Panc1 (cell line): ENCODE data around the gene HOXA11. TPM values are rescaled to one million over a fixed set of nuclear protein-coding genes. Genes with fewer than 3 reads are reported as not detected.

Experiments used
- ATAC-seq: fragments of 200-7000 bp; cut with Tn5 transposase; 2 replicates; pipeline ENCODE4 v1.9.1; 2020; ENCODE audit warnings: mild to moderate bottlenecking, moderate library complexity
- BruUV-seq: library from RNA; stranded (reverse); fragments of 400-500 nt; replicated peaks from 2 replicates; lab custom pipeline; 2021; lab: Mats Ljungman, UMichigan
- CTCF ChIA-PET: fragments of 300-600 bp; sonication (Branson Sonifier 250); formaldehyde crosslinking; loops from one replicate; lab custom pipeline; 2022; ENCODE audit warnings: antibody characterized with exemption; lab: Charles Lee
- POLR2A ChIA-PET: fragments of 300-600 bp; sonication (Branson Sonifier 250); formaldehyde crosslinking; loops from one replicate; lab custom pipeline; 2022; ENCODE audit warnings: antibody characterized with exemption; lab: Charles Lee
- DNase-seq: peaks from one replicate; pipeline ENCODE4 v3.0.0-alpha.2; 2010; ENCODE audit warnings: low read depth, low spot score
- H3K27ac ChIP-seq: 2 replicates; pipeline ENCODE4 v1.5.1; 2011; ENCODE audit warnings: mild to moderate bottlenecking, low read length, inconsistent platforms
- H3K27me3 ChIP-seq: fragments of 200-500 bp; sonication (Bioruptor generic); 2 replicates; pipeline ENCODE4 v1.6.0; 2014; ENCODE audit warnings: low read length, inconsistent platforms; ENCODE audit not compliant: control insufficient read depth, insufficient read depth
- H3K36me3 ChIP-seq: fragments of 200-500 bp; sonication (Bioruptor generic); 2 replicates; pipeline ENCODE4 v1.5.1; 2014; ENCODE audit warnings: inconsistent platforms, mild to moderate bottlenecking, low read length, moderate library complexity; ENCODE audit not compliant: control insufficient read depth, insufficient read depth
- H3K4me1 ChIP-seq: 2 replicates; pipeline ENCODE4 v1.5.1; 2011; ENCODE audit warnings: inconsistent platforms, mild to moderate bottlenecking, low read length, moderate library complexity; ENCODE audit not compliant: control insufficient read depth, insufficient read depth
- H3K4me3 ChIP-seq, 2 experiments: 2 replicates each; pipeline ENCODE4 v1.5.1; 2011 to 2012; ENCODE audit warnings: low read depth in 2 of 2, low read length in 2 of 2, mild to moderate bottlenecking in 2 of 2, inconsistent platforms in 1 of 2, moderate library complexity in 1 of 2
- H3K9me3 ChIP-seq: fragments of 200-500 bp; sonication (Bioruptor generic); 2 replicates; pipeline ENCODE4 v1.5.1; 2014; ENCODE audit warnings: low read depth, mild to moderate bottlenecking, inconsistent platforms, low read length, moderate library complexity; ENCODE audit not compliant: control insufficient read depth, insufficient read depth
- CTCF ChIP-seq: fragments of 450-650 bp; IDR thresholded peaks from 2 replicates; pipeline ENCODE4 v1.5.1; 2017; ENCODE audit warnings: mild to moderate bottlenecking
- POLR2AphosphoS5 ChIP-seq: IDR thresholded peaks from 2 replicates; pipeline ENCODE4 v1.6.1; 2012; ENCODE audit warnings: mild to moderate bottlenecking, low read depth, low read length, moderate library complexity
- SIN3A ChIP-seq: IDR thresholded peaks from 2 replicates; pipeline ENCODE4 v1.6.1; 2012; ENCODE audit warnings: low read depth, mild to moderate bottlenecking, low read length, moderate library complexity, borderline replicate concordance; ENCODE audit not compliant: insufficient read depth
- TCF7L2 ChIP-seq: IDR thresholded peaks from 2 replicates; pipeline ENCODE4 v1.6.1; 2011; ENCODE audit warnings: mild to moderate bottlenecking, low read depth, low read length, inconsistent platforms
- in situ Hi-C: cut with HindIII; loops from 2 replicates; pipeline ENCODE4 v1.10.0; 2016; ENCODE audit warnings: low sequenced_read_pairs, low pct_unique_long_range_greater_than_20kb
- intact Hi-C: fragments of 100-400 bp; cut with micrococcal nuclease; formaldehyde crosslinking; loops from one replicate; pipeline ENCODE4 v1.10.0; 2022; ENCODE audit not compliant: unreplicated experiment
- total RNA-seq: library from RNA; stranded (reverse); gene quantifications from one replicate; pipeline ENCODE4 v1.2.1, GENCODE V29; 2021; ENCODE audit not compliant: unreplicated experiment
- TF ChIP-seq, protein P1 (sequence below), 2 experiments: IDR thresholded peaks; 2 replicates each; pipeline ENCODE4 v1.6.1; 2011 to 2012; ENCODE audit warnings: low read depth in 2 of 2, control low read depth in 1 of 2, low read length in 1 of 2, mild to moderate bottlenecking in 1 of 2, moderate library complexity in 1 of 2; ENCODE audit not compliant: insufficient read depth in 1 of 2

The HOXA11 gene
- total RNA-seq, 1 experiment from 2014 or later = 0.57 TPM

- H3K36me3 ChIP-seq = no peaks in the 10 kb centered on the region
- DNase-seq (no peak), ATAC-seq (no peak)
- no peaks in the 10 kb centered on the region for H3K9me3 ChIP-seq
- no TSS peak for BruUV-seq
- ChIA-PET POLR2A (no interaction called here), CTCF (no interaction called here)
- H3K4me3 ChIP-seq = no peak overlapping the region
- intact Hi-C loops (no loop called here), in situ Hi-C loops (no loop called here)
- H3K27ac ChIP-seq = no peak overlapping the region
- H3K27me3 ChIP-seq = no peaks in the 10 kb centered on the region
- peaks cover 25% of the 10 kb centered on the region for H3K4me1 ChIP-seq
- TF ChIP-seq SIN3A (no peak), CTCF (no peak), TCF7L2 (no peak), POLR2AphosphoS5 (no peak)
- TF ChIP-seq, protein P1, sequence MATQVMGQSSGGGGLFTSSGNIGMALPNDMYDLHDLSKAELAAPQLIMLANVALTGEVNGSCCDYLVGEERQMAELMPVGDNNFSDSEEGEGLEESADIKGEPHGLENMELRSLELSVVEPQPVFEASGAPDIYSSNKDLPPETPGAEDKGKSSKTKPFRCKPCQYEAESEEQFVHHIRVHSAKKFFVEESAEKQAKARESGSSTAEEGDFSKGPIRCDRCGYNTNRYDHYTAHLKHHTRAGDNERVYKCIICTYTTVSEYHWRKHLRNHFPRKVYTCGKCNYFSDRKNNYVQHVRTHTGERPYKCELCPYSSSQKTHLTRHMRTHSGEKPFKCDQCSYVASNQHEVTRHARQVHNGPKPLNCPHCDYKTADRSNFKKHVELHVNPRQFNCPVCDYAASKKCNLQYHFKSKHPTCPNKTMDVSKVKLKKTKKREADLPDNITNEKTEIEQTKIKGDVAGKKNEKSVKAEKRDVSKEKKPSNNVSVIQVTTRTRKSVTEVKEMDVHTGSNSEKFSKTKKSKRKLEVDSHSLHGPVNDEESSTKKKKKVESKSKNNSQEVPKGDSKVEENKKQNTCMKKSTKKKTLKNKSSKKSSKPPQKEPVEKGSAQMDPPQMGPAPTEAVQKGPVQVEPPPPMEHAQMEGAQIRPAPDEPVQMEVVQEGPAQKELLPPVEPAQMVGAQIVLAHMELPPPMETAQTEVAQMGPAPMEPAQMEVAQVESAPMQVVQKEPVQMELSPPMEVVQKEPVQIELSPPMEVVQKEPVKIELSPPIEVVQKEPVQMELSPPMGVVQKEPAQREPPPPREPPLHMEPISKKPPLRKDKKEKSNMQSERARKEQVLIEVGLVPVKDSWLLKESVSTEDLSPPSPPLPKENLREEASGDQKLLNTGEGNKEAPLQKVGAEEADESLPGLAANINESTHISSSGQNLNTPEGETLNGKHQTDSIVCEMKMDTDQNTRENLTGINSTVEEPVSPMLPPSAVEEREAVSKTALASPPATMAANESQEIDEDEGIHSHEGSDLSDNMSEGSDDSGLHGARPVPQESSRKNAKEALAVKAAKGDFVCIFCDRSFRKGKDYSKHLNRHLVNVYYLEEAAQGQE (IDR thresholded peaks at IDR 0.05; ENCODE audit: insufficient read depth in 1 of 2, low read depth in 2 of 2, low read length in 1 of 2) = no peak
These were observed 38.4 kb downstream of the HOXA11 start for GRCh38 chr7:27146491-27147198.

DNA sequence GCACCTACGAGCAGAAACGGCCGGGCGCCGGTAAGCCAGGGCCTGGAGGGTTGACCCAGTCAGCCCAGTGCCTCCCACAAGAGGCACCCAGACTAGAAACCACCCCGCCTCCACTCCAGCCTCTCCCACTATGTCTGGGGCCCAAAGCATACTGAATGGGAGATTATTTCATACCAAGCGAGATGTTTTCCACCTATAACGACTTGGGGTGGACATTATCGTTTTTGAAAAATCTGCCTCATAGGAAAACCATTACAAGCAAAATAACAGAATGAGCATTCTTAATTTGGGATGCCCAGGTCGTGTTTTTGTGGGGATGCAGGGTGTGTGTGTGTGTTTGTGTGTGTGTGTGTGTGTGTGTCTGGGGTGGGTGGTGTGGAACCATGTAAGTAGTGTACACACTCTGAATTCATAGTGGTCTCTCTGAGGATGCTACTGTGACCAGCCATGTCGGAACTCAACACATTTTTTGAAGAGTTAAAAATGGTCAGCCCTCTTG lies 39.1 kb downstream of the HOXA11 start:
- in situ Hi-C loops (no loop called here), intact Hi-C loops (no loop called here)
- no peak for TF ChIP-seq SIN3A
- no peak for TF ChIP-seq CTCF
- TF ChIP-seq POLR2AphosphoS5 = no peak
- TF ChIP-seq TCF7L2 = no peak
- TF ChIP-seq, protein P1 (IDR thresholded peaks at IDR 0.05; ENCODE audit: insufficient read depth in 1 of 2, low read depth in 2 of 2, low read length in 1 of 2) = no peak
- Histone ChIP-seq H3K27me3 (no peaks in the 10 kb centered on the region), H3K9me3 (no peaks in the 10 kb centered on the region), H3K27ac (no peak overlapping the region), H3K4me3 (no peak overlapping the region), H3K4me1 (peaks cover 30% of the 10 kb centered on the region), H3K36me3 (no peaks in the 10 kb centered on the region)
- CTCF ChIA-PET = interaction anchor here (0.6 kb wide), 1 partner anchor 464 kb away, joined by 3 read pairs; no protein-coding TSS in a partner anchor
- no peak for DNase-seq
- BruUV-seq = no TSS peak
- POLR2A ChIA-PET = interaction anchor here (0.6 kb wide), 1 partner anchor 343 kb away, joined by 3 read pairs; no protein-coding TSS in a partner anchor
- no peak for ATAC-seq
